ENCODE measurements around the gene NYAP2.

NYAP2 gene

DNA sequence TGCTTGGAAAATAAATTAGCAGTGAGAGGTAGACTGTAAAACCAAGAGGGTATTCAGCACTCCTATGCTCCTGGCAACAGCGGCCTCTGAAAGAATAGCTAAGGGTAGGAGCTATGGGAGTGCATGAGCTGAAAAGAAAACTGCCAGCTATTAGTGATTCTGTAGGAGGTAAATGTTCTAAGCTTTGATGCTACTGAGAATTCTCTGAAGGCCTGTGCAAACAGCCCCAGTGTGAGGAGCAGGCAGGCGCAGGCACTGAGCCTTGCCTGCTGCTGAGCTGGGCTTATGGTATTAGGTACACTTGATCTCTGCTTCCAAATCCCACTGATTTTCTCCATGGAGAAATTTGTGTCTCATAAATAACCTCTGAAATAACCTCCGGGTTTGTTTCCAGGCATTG is 86.7 kb downstream of the NYAP2 start:
- DNase-seq = no peak
- no peak overlapping the region for H2AK5ac ChIP-seq (ENCODE audit: low read length)
- no peak overlapping the region for H3K4ac ChIP-seq (ENCODE audit: low read depth, low read length)
- no peak overlapping the region for H3K23ac ChIP-seq (ENCODE audit: low read length)
- WGBS (ENCODE audit: extremely low coverage, insufficient coverage, insufficient read length) = no CpG with 5 or more reads among the region's 3 CpGs
- no peak overlapping the region for H2AFZ ChIP-seq (ENCODE audit: insufficient read depth, low read length, poor library complexity)
- no peak overlapping the region for H3K4me2 ChIP-seq (ENCODE audit: low read length)
- H3K27ac ChIP-seq (ENCODE audit: low read depth, low read length) = no peak overlapping the region
- H2BK12ac ChIP-seq (ENCODE audit: low read length) = no peak overlapping the region
- no peak overlapping the region for H4K8ac ChIP-seq (ENCODE audit: low read depth, low read length)
- no peaks in the 10 kb centered on the region for H3K9me3 ChIP-seq (ENCODE audit: insufficient read depth, low read depth, low read length)
- no peak overlapping the region for H2BK120ac ChIP-seq (ENCODE audit: insufficient read depth, low read length, poor library complexity)
- no peak overlapping the region for H3K14ac ChIP-seq (ENCODE audit: low read length)
- no peaks in the 10 kb centered on the region for H3K27me3 ChIP-seq (ENCODE audit: insufficient read depth, low read length)
- H4K91ac ChIP-seq (ENCODE audit: low read depth, low read length) = no peak overlapping the region
- no peaks in the 10 kb centered on the region for H3K79me2 ChIP-seq (ENCODE audit: control insufficient read depth, insufficient read depth, low read length, poor library complexity)
- H2BK5ac ChIP-seq (ENCODE audit: low read depth, low read length, poor library complexity) = no peak overlapping the region
- H3K4me3 ChIP-seq (ENCODE audit: low read depth, low read length) = no peak overlapping the region
- no peaks in the 10 kb centered on the region for H3K36me3 ChIP-seq (ENCODE audit: control insufficient read depth in 1 of 2, insufficient read depth in 2 of 2, low read length in 2 of 2)
- H3K79me1 ChIP-seq (ENCODE audit: low read length) = no peaks in the 10 kb centered on the region
- H3K18ac ChIP-seq (ENCODE audit: low read length) = no peak overlapping the region
- H3K4me1 ChIP-seq (ENCODE audit: control insufficient read depth in 1 of 2, insufficient read depth in 2 of 2, low read length in 2 of 2) = no peaks in the 10 kb centered on the region
- H4K12ac ChIP-seq (ENCODE audit: low read depth, low read length) = no peak overlapping the region
- no peak overlapping the region for H3K9ac ChIP-seq (ENCODE audit: low read length)

GRCh38 chr2:225487878-225488416 is 88.4 kb downstream of the NYAP2 start:
- Histone ChIP-seq H2AK5ac (ENCODE audit: low read length) (no peak overlapping the region), H3K4me1 (ENCODE audit: control insufficient read depth in 1 of 2, insufficient read depth in 2 of 2, low read length in 2 of 2) (no peaks in the 10 kb centered on the region), H3K4me3 (ENCODE audit: low read depth, low read length) (no peak overlapping the region)

GRCh38 chr2:225488743-225489142 is 89.2 kb downstream of the NYAP2 start:
- Histone ChIP-seq H2BK12ac (ENCODE audit: low read length) (no peak overlapping the region), H3K18ac (ENCODE audit: low read length) (no peak overlapping the region), H3K4me3 (ENCODE audit: low read depth, low read length) (no peak overlapping the region), H4K91ac (ENCODE audit: low read depth, low read length) (no peak overlapping the region), H4K8ac (ENCODE audit: low read depth, low read length) (no peak overlapping the region), H3K79me1 (ENCODE audit: low read length) (no peaks in the 10 kb centered on the region), H3K9ac (ENCODE audit: low read length) (no peak overlapping the region), H2BK120ac (ENCODE audit: insufficient read depth, low read length, poor library complexity) (no peak overlapping the region), H3K23ac (ENCODE audit: low read length) (no peak overlapping the region), H3K79me2 (ENCODE audit: control insufficient read depth, insufficient read depth, low read length, poor library complexity) (no peaks in the 10 kb centered on the region), H3K27me3 (ENCODE audit: insufficient read depth, low read length) (no peaks in the 10 kb centered on the region), H2BK5ac (ENCODE audit: low read depth, low read length, poor library complexity) (no peak overlapping the region), H2AK5ac (ENCODE audit: low read length) (no peak overlapping the region), H3K27ac (ENCODE audit: low read depth, low read length) (no peak overlapping the region), H4K12ac (ENCODE audit: low read depth, low read length) (no peak overlapping the region), H3K4me2 (ENCODE audit: low read length) (no peak overlapping the region), H3K9me3 (ENCODE audit: insufficient read depth, low read depth, low read length) (no peaks in the 10 kb centered on the region), H3K36me3 (ENCODE audit: control insufficient read depth in 1 of 2, insufficient read depth in 2 of 2, low read length in 2 of 2) (no peaks in the 10 kb centered on the region), H3K4ac (ENCODE audit: low read depth, low read length) (no peak overlapping the region), H2AFZ (ENCODE audit: insufficient read depth, low read length, poor library complexity) (no peak overlapping the region), H3K4me1 (ENCODE audit: control insufficient read depth in 1 of 2, insufficient read depth in 2 of 2, low read length in 2 of 2) (no peaks in the 10 kb centered on the region), H3K14ac (ENCODE audit: low read length) (no peak overlapping the region)
- no peak for DNase-seq
- no CpG with 5 or more reads among the region's 2 CpGs for WGBS (ENCODE audit: extremely low coverage, insufficient coverage, insufficient read length)

More at GRCh38 chr2:225487878-225488416, 88.4 kb downstream of the NYAP2 start:
- H4K12ac ChIP-seq (ENCODE audit: low read depth, low read length) = no peak overlapping the region
- no peak overlapping the region for H2BK5ac ChIP-seq (ENCODE audit: low read depth, low read length, poor library complexity)
- no peak overlapping the region for H3K23ac ChIP-seq (ENCODE audit: low read length)
- H3K4me2 ChIP-seq (ENCODE audit: low read length) = no peak overlapping the region
- no peak overlapping the region for H3K9ac ChIP-seq (ENCODE audit: low read length)
- H3K4ac ChIP-seq (ENCODE audit: low read depth, low read length) = no peak overlapping the region
- no peak overlapping the region for H2BK120ac ChIP-seq (ENCODE audit: insufficient read depth, low read length, poor library complexity)
- no peak overlapping the region for H4K91ac ChIP-seq (ENCODE audit: low read depth, low read length)
- no peaks in the 10 kb centered on the region for H3K9me3 ChIP-seq (ENCODE audit: insufficient read depth, low read depth, low read length)
- DNase-seq = no peak
- H3K79me2 ChIP-seq (ENCODE audit: control insufficient read depth, insufficient read depth, low read length, poor library complexity) = no peaks in the 10 kb centered on the region
- H2AFZ ChIP-seq (ENCODE audit: insufficient read depth, low read length, poor library complexity) = no peak overlapping the region
- no peak overlapping the region for H3K14ac ChIP-seq (ENCODE audit: low read length)
- no peaks in the 10 kb centered on the region for H3K79me1 ChIP-seq (ENCODE audit: low read length)
- H3K36me3 ChIP-seq (ENCODE audit: control insufficient read depth in 1 of 2, insufficient read depth in 2 of 2, low read length in 2 of 2) = no peaks in the 10 kb centered on the region
- no peak overlapping the region for H3K18ac ChIP-seq (ENCODE audit: low read length)
- WGBS (ENCODE audit: extremely low coverage, insufficient coverage, insufficient read length) = no CpG with 5 or more reads among the region's 2 CpGs
- no peak overlapping the region for H2BK12ac ChIP-seq (ENCODE audit: low read length)
- no peaks in the 10 kb centered on the region for H3K27me3 ChIP-seq (ENCODE audit: insufficient read depth, low read length)
- H3K27ac ChIP-seq (ENCODE audit: low read depth, low read length) = no peak overlapping the region
- H4K8ac ChIP-seq (ENCODE audit: low read depth, low read length) = no peak overlapping the region

- no peaks in the 10 kb centered on the region for H3K79me1 ChIP-seq (ENCODE audit: low read length)
- no peak overlapping the region for H3K18ac ChIP-seq (ENCODE audit: low read length)
- no peaks in the 10 kb centered on the region for H3K27me3 ChIP-seq (ENCODE audit: insufficient read depth, low read length)
- H4K12ac ChIP-seq (ENCODE audit: low read depth, low read length) = no peak overlapping the region
- H4K8ac ChIP-seq (ENCODE audit: low read depth, low read length) = no peak overlapping the region
- H3K4me1 ChIP-seq (ENCODE audit: control insufficient read depth in 1 of 2, insufficient read depth in 2 of 2, low read length in 2 of 2) = no peaks in the 10 kb centered on the region
- H3K9ac ChIP-seq (ENCODE audit: low read length) = no peak overlapping the region
- H3K79me2 ChIP-seq (ENCODE audit: control insufficient read depth, insufficient read depth, low read length, poor library complexity) = no peaks in the 10 kb centered on the region
- no peak overlapping the region for H3K27ac ChIP-seq (ENCODE audit: low read depth, low read length)
- no peak overlapping the region for H2AFZ ChIP-seq (ENCODE audit: insufficient read depth, low read length, poor library complexity)
- WGBS (ENCODE audit: extremely low coverage, insufficient coverage, insufficient read length) = no CpG with 5 or more reads among the region's 5 CpGs
- peak; percentile 12 to 15 for DNase-seq
- H2BK120ac ChIP-seq (ENCODE audit: insufficient read depth, low read length, poor library complexity) = no peak overlapping the region
- H3K9me3 ChIP-seq (ENCODE audit: insufficient read depth, low read depth, low read length) = no peaks in the 10 kb centered on the region
- H3K4me3 ChIP-seq (ENCODE audit: low read depth, low read length) = no peak overlapping the region
- H3K23ac ChIP-seq (ENCODE audit: low read length) = no peak overlapping the region
- H3K36me3 ChIP-seq (ENCODE audit: control insufficient read depth in 1 of 2, insufficient read depth in 2 of 2, low read length in 2 of 2) = no peaks in the 10 kb centered on the region
- H4K91ac ChIP-seq (ENCODE audit: low read depth, low read length) = no peak overlapping the region
- H3K4ac ChIP-seq (ENCODE audit: low read depth, low read length) = no peak overlapping the region
- H2BK12ac ChIP-seq (ENCODE audit: low read length) = no peak overlapping the region
- no peak overlapping the region for H3K14ac ChIP-seq (ENCODE audit: low read length)
- H2AK5ac ChIP-seq (ENCODE audit: low read length) = no peak overlapping the region
- H3K4me2 ChIP-seq (ENCODE audit: low read length) = no peak overlapping the region
- no peak overlapping the region for H2BK5ac ChIP-seq (ENCODE audit: low read depth, low read length, poor library complexity)
Measured at GRCh38 chr2:225493420-225494099, 94.0 kb downstream of the NYAP2 start.
